Spleen (tissue), 7 donors: ENCODE results near the gene EHBP1L1.

ENCODE experiments used
- CTCF ChIP-seq, 11 experiments: fragments of 200-600 bp in 7 of 11; fragments of 450-650 bp in 4 of 11; sonication (generic) in 4 of 11; IDR thresholded peaks in 8 of 11; conservative IDR thresholded peaks in 3 of 11; 1 replicate in 7 of 11; 2 replicates in 4 of 11; pipeline versions ENCODE4 v1.4.0 to v1.8.0; 2016 to 2021; ENCODE audit warnings: antibody characterized with exemption in 11 of 11, inconsistent platforms in 4 of 11, mild to moderate bottlenecking in 1 of 11
- POLR2A ChIP-seq, 3 donors: fragments of 450-650 bp; IDR thresholded peaks; one replicate each; pipeline ENCODE4 v1.5.1; 2017; ENCODE audit warnings: antibody characterized with exemption in 3 of 3, mild to moderate bottlenecking in 1 of 3
- POLR2AphosphoS5 ChIP-seq, 3 donors: sonication (generic); formaldehyde crosslinking; IDR thresholded peaks; one replicate each; pipeline ENCODE4 v1.5.1; 2017; ENCODE audit warnings: antibody characterized with exemption in 3 of 3
- donor health status: DM: no; HTN: no; CAD: no; lungs with moderate emphysema.
- donor health status: DM: no; HTN: no; CAD: no.
- donor health status: DM: no; HTN: no; CAD: no.

- TF ChIP-seq CTCF (IDR thresholded peaks at IDR 0.05 in 8 of 11, conservative IDR thresholded peaks at IDR 0.05 in 3 of 11): no peak
- no peak for TF ChIP-seq POLR2A (IDR thresholded peaks at IDR 0.05)
- peak in 2 of 3 donors; percentile 25 to 67 for TF ChIP-seq POLR2AphosphoS5 (IDR thresholded peaks at IDR 0.05)
These were observed 23.5 kb downstream of the EHBP1L1 start for GRCh38 chr11:65599216-65599954.
